ENCODE measurements around the gene PRKAR1B.

DNA sequence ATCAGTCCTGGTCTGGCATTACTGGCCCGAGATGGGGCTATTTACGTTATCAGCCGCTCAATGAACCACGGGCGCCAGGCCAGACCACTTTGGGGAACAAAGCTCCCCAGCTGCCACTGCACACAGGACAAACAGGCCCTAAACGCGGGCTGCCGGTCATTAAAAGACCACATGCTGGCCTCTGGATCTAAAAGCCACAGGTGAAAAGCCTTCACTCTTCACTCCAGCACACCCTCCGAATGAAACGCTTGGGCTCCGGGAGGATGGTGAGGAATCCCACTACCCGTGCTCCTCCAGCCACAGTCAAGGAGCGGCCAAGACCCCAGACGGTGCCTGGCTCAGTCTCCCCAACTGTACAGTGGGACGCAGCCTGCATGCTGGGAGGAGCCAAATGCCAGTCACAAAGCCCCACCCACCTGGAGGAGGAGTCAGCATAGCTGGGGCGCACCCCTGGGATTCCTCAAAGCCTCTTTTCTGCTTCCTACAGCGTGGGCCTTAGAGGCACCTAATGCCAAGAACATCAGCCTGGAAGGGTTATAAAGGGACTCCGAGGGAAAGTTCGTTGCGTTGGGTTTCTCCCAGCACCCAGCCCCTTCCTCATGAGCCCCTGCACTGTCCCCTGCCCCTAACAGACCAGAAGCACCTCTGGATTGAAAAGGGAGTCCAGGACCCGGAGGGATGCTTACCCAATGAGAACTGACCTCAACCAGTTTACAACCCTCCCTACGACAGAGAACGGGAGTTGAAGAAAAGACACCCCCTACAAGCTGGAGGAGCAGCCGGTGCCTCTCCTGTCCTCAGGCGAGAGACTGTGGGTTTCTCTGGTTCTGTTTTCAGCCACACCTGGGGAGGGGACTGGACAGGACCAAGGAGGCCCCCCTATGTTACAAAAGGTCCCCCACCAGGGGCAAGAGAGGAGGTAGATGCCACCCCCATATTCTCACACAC is 212.2 kb downstream of the PRKAR1B start:
- TF ChIP-seq, protein P1, sequence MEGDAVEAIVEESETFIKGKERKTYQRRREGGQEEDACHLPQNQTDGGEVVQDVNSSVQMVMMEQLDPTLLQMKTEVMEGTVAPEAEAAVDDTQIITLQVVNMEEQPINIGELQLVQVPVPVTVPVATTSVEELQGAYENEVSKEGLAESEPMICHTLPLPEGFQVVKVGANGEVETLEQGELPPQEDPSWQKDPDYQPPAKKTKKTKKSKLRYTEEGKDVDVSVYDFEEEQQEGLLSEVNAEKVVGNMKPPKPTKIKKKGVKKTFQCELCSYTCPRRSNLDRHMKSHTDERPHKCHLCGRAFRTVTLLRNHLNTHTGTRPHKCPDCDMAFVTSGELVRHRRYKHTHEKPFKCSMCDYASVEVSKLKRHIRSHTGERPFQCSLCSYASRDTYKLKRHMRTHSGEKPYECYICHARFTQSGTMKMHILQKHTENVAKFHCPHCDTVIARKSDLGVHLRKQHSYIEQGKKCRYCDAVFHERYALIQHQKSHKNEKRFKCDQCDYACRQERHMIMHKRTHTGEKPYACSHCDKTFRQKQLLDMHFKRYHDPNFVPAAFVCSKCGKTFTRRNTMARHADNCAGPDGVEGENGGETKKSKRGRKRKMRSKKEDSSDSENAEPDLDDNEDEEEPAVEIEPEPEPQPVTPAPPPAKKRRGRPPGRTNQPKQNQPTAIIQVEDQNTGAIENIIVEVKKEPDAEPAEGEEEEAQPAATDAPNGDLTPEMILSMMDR (IDR thresholded peaks at IDR 0.05), result no peak
- TF ChIP-seq POLR2A (IDR thresholded peaks at IDR 0.05), result no peak

Measured in thyroid gland (tissue), 4 donors.